NB4 (cell line): Measurements from ENCODE around the gene DDX47.

Experiments used
- DNase-seq: peaks from one replicate; pipeline ENCODE4 v3.0.0; 2010; ENCODE audit warnings: low read depth
- H3K4me3 ChIP-seq: one replicate; pipeline ENCODE4 v1.5.1; 2011; ENCODE audit warnings: mild to moderate bottlenecking, low read depth, low read length, moderate library complexity
- MAX ChIP-seq: IDR thresholded peaks from 2 replicates; pipeline ENCODE4 v1.6.1; 2011; ENCODE audit warnings: low read depth, low read length
- MYC ChIP-seq: IDR thresholded peaks from 2 replicates; pipeline ENCODE4 v1.6.1; 2011; ENCODE audit warnings: low read depth, low read length
- POLR2A ChIP-seq: IDR thresholded peaks from 2 replicates; pipeline ENCODE4 v1.6.1; 2011; ENCODE audit warnings: mild to moderate bottlenecking; ENCODE audit not compliant: insufficient read length; ENCODE audit errors: extremely low read depth
- TF ChIP-seq, protein P1 (sequence below): IDR thresholded peaks from one replicate; pipeline ENCODE4 v1.5.1; 2012; ENCODE audit warnings: low read depth, low read length

The DDX47 gene

GRCh38 chr12:12791756-12792369 lies 21.3 kb upstream of the DDX47 start:
- no peak overlapping the region for H3K4me3 ChIP-seq
- DNase-seq, result no peak
- TF ChIP-seq, protein P1, sequence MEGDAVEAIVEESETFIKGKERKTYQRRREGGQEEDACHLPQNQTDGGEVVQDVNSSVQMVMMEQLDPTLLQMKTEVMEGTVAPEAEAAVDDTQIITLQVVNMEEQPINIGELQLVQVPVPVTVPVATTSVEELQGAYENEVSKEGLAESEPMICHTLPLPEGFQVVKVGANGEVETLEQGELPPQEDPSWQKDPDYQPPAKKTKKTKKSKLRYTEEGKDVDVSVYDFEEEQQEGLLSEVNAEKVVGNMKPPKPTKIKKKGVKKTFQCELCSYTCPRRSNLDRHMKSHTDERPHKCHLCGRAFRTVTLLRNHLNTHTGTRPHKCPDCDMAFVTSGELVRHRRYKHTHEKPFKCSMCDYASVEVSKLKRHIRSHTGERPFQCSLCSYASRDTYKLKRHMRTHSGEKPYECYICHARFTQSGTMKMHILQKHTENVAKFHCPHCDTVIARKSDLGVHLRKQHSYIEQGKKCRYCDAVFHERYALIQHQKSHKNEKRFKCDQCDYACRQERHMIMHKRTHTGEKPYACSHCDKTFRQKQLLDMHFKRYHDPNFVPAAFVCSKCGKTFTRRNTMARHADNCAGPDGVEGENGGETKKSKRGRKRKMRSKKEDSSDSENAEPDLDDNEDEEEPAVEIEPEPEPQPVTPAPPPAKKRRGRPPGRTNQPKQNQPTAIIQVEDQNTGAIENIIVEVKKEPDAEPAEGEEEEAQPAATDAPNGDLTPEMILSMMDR, result no peak
- TF ChIP-seq MAX, result no peak
- TF ChIP-seq POLR2A, result no peak
- no peak for TF ChIP-seq MYC

GRCh38 chr12:12792421-12792820 lies 20.7 kb upstream of the DDX47 start:
- TF ChIP-seq MYC, result no peak
- no peak for TF ChIP-seq POLR2A
- no peak for TF ChIP-seq MAX
- TF ChIP-seq, protein P1, result no peak
- no peak for DNase-seq
- no peak overlapping the region for H3K4me3 ChIP-seq

DNA sequence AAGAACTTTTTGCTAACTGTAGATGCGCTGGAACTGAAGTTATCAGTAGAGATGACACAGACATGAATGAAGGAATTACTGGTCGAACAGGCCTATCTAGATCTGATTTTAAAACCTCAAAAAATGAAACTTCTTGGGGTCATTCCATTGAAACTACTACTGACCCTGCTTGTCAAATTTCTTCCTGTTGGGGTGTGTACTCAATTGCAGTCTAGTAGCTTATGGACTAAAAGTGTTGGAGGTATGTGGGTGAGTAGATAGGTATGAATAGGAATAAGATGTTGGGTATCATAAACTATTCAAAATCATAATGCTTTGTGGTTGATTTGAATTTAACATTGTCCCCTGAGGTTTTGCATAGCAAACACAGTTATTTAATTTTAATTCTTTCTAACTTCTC lies 18.5 kb upstream of the DDX47 start:
- DNase-seq, result no peak
- TF ChIP-seq, protein P1, result no peak
- no peak for TF ChIP-seq MYC
- no peak for TF ChIP-seq MAX
- TF ChIP-seq POLR2A, result no peak
- no peak overlapping the region for H3K4me3 ChIP-seq

DNA sequence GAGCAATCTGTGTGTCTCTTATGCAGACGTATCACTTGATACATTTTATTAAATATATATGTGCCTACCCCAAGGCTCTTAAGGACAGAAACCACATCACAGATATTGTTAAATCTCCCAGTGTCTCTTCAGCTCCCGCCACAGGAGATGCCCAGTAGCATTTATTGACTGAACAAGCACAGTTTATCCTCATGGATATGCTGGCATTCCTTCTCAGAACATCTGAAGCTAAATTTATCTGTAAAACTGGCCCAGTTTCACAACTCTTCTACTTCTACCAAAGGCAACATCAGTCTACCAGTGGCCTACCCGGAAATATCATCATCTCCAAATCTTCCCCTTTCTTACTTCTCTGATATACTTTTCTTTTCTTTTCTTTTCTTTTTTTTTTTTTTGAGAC lies 17.0 kb upstream of the DDX47 start:
- no peak for DNase-seq
- no peak overlapping the region for H3K4me3 ChIP-seq
- TF ChIP-seq POLR2A (no peak), MYC (no peak), MAX (no peak)
- TF ChIP-seq, protein P1, result no peak

- DNase-seq, result no peak
- no peak overlapping the region for H3K4me3 ChIP-seq
- no peak for TF ChIP-seq MAX
- no peak for TF ChIP-seq POLR2A
- TF ChIP-seq MYC, result no peak
- TF ChIP-seq, protein P1, result no peak
Measured at GRCh38 chr12:12796928-12797793, 16.0 kb upstream of the DDX47 start.
